Stimulated activated CD4-positive, alpha-beta T cell treated with anti-CD3 and anti-CD28 coated beads, Interleukin-1b, Interleukin-23, amount 100 ng/mL, for 48 hours (primary cell): ENCODE measurements around the gene PLPP1.
A peak's percentile ranks its signal among the peaks of the same experiment; 100 is the strongest.

Experiments used
- DNase-seq: peaks from one replicate; pipeline ENCODE4 v3.0.0-alpha.2; 2020

PLPP1 gene

GRCh38 chr5:55441954-55442353, 92.8 kb downstream of the PLPP1 start:
- DNase-seq = no peak

- DNase-seq = no peak
Measured at GRCh38 chr5:55441107-55441771, 93.5 kb downstream of the PLPP1 start.

GRCh38 chr5:55440188-55440646, 94.5 kb downstream of the PLPP1 start:
- no peak for DNase-seq

- no peak for DNase-seq
Measured at GRCh38 chr5:55438998-55439397, 95.8 kb downstream of the PLPP1 start.

- DNase-seq = no peak
Measured at GRCh38 chr5:55437859-55438206, 96.9 kb downstream of the PLPP1 start.

GRCh38 chr5:55437452-55437851, 97.3 kb downstream of the PLPP1 start:
- no peak for DNase-seq

GRCh38 chr5:55432549-55432948, 102.2 kb downstream of the PLPP1 start:
- DNase-seq = no peak

- no peak for DNase-seq
Measured at GRCh38 chr5:55429613-55430253, 105.0 kb downstream of the PLPP1 start.

- no peak for DNase-seq
Measured at GRCh38 chr5:55429221-55429612, 105.5 kb downstream of the PLPP1 start.

- no peak for DNase-seq
Measured at GRCh38 chr5:55427157-55427556, 107.6 kb downstream of the PLPP1 start.

GRCh38 chr5:55426455-55426854, 108.3 kb downstream of the PLPP1 start:
- DNase-seq = no peak

- peak; percentile 27 for DNase-seq
Measured at GRCh38 chr5:55421074-55421529, 113.7 kb downstream of the PLPP1 start.

GRCh38 chr5:55418994-55419968, 115.5 kb downstream of the PLPP1 start:
- no peak for DNase-seq

- no peak for DNase-seq
Measured at GRCh38 chr5:55416306-55416705, 118.5 kb downstream of the PLPP1 start.

GRCh38 chr5:55415071-55415470, 119.7 kb downstream of the PLPP1 start:
- no peak for DNase-seq

GRCh38 chr5:55413644-55414043, 121.1 kb downstream of the PLPP1 start:
- DNase-seq = no peak

GRCh38 chr5:55411876-55412275, 122.9 kb downstream of the PLPP1 start:
- no peak for DNase-seq

GRCh38 chr5:55410845-55411244, 123.9 kb downstream of the PLPP1 start:
- DNase-seq = no peak

GRCh38 chr5:55409775-55410174, 125.0 kb downstream of the PLPP1 start:
- DNase-seq = no peak

- no peak for DNase-seq
Measured at GRCh38 chr5:55407984-55408383, 126.8 kb downstream of the PLPP1 start.

GRCh38 chr5:55407059-55407684, 127.6 kb downstream of the PLPP1 start:
- no peak for DNase-seq

GRCh38 chr5:55406292-55406691, 128.5 kb downstream of the PLPP1 start:
- DNase-seq = no peak

- no peak for DNase-seq
Measured at GRCh38 chr5:55402199-55402598, 132.6 kb downstream of the PLPP1 start.
